Activated T-helper 1 cell treated with anti-CD3 and anti-CD28 coated beads, Interleukin-2, amount 50 U/mL, for 16 hours (primary cell): ENCODE measurements around the gene AANAT.

Experiments used
- DNase-seq, 2 donors: peaks; one replicate each; pipeline ENCODE4 v3.0.0-alpha.2; 2020; ENCODE audit warnings: low read depth in 1 of 2, low spot score in 1 of 2

Gene AANAT

DNA sequence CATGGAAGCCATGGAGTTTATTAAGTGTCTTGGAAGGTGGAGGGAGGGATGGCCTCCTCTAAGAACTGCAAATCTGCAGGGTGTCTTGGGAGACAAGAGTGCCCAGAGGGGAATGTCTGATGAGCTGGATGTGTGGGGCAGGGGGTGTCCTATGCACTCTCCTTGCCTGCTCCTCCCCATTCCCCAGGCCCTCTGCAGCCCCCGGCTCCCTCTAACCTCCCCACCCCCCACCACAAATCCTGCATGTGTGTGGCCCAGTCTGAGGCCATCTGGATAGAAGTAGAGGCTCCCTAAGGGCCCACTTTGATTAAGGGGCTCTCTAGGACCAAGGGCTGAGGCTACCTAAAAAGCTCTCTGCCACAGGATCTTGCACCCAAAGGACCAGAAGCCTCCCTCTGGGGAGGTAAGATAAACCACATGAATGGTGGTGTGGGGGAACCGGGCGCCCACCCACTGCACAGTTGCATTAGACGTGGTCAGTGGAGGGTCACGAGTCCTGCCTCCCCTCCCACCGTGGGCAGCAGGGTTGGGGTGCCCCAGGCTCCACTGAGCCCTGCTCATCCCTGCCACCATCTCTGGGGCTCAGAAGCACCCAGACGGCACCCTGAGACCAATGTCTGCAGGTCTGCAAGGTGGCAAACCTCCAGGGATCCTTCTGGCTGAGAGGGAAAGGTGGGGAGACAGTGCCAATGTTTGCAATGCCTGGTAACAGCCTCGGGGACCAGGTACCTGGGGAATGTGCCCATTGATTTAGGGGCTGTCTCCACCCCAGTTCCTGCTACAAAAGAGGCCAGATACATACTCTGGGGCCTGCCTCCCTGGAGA lies 618 bp downstream of the AANAT start:
- no peak for DNase-seq

DNA sequence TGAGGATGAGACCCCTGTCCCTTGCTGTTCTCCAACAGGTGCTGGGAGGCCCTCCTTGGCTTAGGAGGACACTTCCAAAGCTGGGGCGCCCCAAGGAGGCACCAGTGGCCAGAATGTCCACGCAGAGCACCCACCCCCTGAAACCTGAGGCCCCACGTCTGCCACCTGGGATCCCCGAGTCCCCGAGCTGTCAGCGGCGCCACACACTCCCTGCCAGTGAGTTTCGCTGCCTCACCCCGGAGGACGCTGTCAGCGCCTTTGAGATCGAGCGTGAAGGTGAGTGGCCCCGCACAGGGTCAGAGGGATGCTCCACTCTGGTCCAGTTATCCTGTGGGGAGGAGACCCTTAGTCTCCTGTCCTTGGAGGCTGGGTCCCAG lies 1.2 kb downstream of the AANAT start:
- DNase-seq: no peak

DNA sequence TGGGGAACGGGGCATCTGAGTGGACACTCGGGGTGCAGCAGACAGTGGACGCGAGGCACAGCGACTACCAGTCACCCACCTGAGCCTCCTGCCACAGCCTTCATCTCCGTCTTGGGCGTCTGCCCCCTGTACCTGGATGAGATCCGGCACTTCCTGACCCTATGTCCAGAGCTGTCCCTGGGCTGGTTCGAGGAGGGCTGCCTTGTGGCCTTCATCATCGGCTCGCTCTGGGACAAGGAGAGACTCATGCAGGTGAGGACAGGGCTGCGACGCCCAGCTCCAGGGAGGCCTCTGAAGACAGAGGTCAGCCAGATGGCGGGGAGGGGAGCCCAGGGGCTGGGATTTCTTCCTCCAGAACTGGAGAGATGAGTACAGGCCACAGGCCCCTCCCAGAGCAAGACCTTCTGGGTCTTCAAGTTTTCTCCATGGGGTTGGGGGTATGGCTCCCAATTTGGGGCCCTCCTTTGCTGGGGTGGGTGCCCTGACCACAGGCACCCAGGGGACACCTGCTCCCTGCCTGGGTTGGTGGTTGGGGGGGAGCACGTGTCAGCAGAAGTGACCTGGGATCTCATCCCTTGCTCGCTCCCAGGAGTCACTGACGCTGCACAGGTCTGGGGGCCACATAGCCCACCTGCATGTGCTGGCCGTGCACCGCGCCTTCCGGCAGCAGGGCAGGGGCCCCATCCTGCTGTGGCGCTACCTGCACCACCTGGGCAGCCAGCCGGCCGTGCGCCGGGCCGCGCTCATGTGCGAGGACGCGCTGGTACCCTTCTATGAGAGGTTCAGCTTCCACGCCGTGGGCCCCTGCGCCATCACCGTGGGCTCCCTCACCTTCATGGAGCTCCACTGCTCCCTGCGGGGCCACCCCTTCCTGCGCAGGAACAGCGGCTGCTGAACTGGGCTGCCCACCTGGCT lies 1.9 kb downstream of the AANAT start:
- no peak for DNase-seq

DNA sequence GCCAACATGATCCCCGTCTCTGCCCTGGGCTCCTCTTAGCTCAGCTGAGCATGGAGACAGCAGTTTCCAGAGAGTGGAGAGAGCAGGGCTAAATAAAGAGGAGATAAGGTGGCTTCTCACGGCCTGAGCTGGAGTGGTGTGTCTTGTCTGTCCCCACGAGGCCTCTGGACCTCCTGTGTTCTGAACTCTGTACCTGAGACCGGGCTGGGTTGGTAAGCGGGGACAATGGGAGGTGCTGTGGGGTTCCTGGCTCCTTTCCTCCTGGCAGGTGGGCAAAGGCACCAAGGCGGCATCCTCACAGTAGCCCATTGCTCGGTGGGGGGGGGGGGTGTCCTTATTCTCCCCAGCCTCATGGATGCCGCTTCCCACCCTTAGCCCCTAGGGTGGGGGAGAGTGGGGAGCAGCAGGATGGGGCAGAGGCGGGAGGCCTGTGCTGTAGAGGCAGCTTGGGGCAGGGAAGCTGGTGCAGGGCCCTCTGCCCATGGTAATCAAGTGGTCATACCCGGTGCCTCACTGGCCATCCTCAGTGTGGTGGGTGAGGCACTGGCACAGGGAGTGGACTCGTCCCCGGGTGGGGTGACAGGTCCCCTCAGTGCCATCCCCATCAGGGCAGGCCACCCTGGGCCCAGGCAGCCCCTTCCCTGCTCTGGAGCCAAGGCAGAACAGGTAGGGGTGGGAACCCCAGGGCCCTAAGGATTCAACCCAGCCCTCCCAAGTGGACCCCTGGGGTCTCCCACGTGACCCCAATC lies 2.8 kb downstream of the AANAT start:
- no peak for DNase-seq

DNA sequence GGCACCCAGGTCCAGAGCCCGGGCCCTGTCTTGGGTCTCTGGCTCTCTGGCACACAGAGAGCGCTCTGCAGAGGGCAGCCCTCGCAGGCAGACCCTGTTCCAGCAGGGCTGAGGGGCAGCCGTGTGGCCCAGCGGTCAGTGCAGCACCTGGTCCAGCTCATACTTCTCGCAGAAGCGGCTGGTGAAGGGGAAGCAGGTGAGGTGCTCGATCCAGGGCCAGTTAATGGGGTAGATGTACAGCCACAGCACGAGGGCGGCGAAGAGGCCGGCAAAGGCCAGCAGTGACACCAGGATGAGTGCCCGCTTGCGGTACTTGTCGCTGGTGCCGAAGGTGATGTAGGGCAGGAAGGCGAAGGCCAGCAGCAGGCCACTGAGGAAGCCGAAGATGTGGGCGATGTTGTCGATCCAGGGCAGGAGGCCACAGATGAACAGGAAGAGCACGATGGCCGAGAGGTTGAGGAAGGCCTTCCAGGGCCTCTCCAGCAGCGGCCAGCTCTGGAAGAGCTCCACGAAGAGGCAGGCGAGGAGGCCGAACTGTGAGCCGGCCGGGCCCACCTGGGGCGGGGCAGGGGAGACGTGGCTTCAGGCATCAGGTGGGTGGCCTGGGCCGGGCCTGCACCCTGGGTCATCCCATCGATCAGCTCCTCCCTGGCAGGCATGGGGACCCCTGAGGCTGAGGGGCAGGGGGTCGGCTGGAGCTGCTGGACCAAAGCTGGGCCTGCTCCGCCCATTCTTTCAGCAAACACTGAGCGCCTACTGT lies 4.3 kb downstream of the AANAT start:
- no peak for DNase-seq

DNA sequence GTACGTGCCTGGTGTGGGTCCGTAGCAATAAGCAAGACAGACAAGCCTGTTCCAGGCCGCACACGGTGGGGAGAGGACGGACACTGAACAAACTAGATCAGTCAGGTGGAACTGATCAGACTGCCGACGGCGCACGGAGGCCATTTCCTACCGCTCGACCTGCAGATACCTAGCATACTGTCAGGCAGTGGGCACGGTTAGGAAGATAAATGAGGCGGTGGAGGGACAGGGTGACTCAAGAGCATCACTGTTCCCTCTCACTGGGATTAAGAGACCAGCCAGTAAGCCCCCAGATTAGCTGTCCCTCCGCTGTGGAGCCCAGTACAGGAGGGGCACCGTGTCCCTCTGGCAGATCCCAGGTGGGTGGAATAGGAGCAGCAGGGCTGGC lies 4.8 kb downstream of the AANAT start:
- no peak for DNase-seq

DNA sequence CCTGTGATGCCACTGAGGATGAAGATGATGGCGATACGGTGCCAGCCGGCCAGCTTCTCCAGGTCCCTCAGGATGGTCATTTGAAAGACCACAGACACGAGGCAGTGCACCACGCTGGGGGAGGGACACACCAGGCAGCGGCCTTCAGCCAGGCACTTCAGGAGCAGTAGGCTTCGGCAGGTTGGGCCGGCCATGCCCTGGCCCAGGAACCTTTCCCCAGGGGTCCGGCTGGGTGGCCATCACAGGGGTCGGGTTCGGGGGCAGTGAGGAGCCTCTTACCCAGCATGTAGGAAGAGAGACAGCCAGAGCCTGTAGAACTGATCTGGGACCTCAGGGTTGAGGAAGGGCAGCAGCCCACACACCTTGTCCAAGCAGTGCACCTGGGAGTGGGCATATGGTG lies 5.3 kb downstream of the AANAT start:
- no peak for DNase-seq

DNA sequence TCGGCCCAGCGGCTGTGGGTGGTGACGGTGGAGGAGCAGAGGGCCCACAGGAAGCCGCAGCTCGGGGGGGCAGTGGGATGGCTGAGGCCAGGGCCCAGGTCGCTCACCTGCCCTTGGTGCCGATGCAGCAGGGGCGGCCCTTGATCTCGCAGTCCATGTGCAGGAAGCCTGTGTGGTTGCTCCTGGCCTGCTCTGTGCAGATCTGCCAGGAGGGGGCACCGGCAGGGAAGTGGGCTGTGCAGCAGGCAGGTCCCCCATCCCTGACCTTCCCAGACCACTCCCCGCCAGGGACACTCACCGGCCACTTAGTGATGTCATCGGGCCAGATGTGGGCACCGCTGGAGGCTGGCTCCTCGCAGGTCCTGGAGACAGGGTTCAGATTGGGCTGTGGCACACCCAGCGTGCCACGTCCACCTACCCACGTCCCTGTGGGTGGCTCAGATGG lies 6.2 kb downstream of the AANAT start:
- no peak for DNase-seq

DNA sequence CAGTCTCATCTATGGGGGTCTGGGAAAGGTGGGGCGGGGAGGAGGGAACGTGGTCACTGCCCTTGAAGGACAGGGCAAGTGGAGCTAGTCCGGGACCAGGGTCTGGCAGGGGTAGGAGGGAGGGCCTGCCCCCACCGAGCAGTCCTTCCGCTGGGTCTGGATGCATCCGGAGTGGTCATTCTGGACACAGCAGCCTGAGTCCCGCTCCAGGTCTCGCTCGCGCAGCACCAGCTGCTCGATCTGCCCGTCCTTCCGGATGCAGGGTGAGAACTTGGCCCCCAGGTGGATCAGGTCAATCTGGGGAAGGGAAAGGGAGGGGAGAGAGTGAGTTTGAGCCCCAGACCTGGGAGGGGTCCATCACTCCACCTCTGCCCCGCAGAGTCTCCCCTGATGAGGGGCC lies 6.8 kb downstream of the AANAT start:
- DNase-seq: no peak

DNA sequence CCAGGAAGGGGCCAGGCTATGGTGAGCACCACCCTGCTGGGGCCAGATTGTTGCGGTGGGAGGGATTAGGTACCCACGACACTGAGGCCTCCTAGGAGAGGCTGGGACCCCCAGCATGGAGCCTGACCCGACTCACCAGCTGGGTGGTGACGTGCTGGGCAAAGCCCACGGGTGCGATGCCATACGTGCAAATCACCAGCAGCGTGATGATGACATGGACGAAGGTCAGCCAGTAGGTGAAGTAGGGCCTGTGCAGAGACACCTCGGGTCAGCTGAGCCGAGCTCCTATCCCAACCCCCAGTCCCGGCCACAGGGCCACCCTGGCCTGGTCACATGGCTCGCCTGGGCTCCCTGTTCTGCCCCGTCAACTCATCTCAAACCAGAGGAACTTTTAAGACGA lies 7.5 kb downstream of the AANAT start:
- DNase-seq: no peak

DNA sequence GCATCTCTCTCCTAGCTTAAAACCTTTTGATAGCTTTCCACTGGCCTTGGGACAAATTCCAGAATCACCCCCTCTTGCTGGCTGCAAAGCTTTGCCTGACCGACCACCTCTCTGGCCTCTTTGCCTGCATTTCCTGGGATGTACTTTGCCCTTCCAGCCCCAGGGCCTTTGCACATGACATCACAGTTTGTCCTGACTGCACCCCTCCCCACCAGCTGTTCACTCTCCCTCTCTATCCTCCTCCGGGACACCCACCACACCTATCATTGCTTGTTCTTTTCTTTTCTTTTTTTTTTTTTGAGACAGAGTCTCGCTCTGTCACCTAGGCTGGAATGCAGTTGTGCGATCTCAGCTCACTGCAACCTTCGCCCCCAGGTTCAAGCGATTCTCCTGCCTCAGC lies 7.9 kb downstream of the AANAT start:
- DNase-seq: no peak

DNA sequence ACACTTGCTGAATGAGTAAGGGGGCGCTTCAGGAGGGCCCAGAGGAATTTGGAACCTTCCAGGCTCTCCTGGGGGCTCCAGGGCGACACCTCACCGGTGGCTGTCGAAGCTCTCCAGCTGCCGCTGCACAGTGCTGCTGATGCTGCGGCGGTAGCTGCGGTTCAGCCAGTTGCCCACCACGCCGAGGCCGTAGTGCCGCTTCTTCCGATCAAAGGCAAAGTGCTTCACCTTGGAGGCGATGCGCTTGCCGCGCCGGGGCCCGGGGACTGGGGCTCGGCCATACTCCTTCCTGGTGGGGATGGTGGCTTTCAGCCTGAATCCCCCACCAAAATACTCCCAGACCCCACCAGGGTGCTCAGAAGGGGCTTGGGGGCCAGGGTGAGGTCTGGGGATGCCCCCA lies 9.3 kb downstream of the AANAT start:
- no peak for DNase-seq

DNA sequence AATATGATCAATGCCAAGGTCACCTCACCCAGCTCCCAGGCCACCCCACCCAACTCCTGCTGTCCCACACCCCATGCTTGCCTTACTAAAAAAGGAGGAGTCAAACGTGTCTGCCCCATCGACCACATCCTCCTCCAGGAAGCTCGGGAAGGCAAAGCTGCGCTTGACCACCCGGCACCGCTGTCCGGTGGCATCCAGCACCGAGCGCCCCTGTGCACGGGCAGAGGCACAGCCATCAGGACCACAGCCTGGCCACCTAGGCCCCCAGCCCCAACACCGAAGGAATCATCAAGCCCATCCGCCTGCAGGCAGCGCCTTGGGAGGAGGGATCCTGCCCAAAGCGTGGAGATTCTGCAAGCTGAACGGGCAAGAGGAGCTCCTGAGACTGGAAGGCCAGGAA lies 10.2 kb downstream of the AANAT start:
- no peak for DNase-seq

DNA sequence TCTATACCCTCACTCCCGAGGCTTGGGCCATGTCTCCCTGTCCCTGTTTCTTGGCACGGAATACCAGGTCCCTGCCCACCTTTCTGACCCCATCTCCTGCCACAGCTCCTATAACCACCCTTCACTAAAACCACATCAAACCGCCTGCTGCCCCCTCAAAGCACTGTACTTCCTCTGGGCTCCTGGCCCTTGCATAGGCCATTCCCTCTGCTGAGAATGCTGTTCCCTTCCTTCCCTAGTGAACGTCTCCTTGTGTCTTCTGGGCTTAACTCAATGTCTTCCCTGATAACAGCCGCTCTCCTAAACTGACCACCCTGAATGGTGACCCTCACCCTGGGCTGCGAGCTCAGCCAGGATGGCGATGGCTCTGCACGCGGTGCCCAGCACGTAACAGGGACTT lies 10.7 kb downstream of the AANAT start:
- DNase-seq: no peak

DNA sequence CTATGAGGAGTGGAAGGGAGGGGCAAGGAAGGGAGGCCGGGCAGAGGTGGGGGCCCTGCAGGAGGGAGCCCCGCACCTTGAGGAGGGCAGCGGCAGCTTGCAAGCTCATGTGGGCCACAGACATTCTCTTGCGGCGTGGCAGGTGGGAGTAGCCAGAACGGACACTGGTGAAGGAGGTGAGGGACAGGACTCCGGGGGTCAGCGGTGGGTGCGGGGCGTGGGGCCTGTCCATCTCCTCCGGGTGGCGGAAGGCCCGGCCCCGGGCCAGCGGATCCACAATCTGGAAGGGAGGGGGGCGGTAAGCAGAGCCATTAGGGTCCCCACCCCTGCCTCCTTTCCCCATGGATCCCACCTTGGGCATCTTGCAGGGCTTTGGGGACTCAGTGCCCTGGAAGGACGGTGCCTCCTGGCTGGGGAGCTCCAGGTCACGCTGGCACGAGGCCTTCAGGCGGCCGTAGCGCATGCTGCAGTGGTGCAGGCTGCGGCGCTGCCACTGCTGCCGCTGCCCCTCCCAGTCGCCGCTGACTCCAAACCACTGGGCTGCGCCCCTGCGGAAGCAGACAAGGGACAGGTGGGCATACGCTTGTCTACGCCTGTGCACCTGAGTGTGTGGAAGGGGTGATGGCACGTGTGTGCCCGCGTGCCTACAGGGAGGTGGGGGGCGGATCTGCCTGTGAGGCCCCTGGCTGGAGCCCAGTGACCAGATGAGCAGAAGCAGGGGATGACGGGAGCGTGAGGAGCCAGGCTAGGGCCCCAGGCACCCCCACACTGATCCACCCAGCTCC lies 11.5 kb downstream of the AANAT start:
- DNase-seq: no peak

DNA sequence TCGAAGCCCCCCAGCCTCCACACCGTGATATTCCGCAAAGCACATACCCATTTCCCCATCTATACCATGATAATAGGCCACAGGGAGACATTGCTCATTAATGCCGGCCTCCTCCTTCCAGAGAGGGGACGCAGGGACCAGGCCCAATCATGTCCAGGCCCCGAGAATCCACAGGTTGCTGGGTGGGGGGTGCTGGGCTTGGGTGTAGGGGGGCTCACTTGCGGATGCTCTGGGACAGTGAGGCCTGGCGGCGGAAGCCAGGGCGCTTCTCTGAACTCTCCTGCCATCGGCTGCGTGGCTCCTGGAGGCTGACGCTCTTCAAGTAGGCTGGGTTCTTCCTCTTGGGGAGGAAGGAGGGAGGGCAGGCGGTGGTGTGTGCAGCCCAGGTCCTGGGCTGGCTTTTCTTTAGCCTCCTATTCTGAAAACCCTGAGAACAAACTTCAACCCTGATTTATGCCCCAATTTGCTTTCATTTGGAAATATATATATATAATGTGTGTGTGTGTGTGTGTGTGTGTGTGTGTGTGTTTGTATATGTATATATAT lies 12.2 kb downstream of the AANAT start:
- DNase-seq: no peak

DNA sequence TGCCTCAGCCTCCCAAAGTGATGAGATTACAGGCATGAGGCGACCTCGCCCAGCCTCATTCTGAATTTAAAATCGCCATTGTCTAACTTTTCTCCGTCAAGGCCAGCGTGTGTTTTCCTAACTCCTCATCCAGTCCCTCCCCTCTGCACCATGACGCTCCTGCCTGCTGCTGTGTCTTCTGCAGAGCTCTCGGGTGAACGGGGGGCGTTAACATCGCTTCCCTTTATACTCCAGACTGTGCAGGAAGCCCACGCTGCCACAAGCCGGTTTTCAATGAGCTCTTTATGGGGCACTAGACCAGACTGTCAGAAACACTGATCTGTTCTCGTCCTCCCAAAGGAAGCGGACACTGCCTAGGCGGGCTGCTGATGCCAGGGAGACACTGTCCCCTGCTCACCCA lies 13.2 kb downstream of the AANAT start:
- no peak for DNase-seq

DNA sequence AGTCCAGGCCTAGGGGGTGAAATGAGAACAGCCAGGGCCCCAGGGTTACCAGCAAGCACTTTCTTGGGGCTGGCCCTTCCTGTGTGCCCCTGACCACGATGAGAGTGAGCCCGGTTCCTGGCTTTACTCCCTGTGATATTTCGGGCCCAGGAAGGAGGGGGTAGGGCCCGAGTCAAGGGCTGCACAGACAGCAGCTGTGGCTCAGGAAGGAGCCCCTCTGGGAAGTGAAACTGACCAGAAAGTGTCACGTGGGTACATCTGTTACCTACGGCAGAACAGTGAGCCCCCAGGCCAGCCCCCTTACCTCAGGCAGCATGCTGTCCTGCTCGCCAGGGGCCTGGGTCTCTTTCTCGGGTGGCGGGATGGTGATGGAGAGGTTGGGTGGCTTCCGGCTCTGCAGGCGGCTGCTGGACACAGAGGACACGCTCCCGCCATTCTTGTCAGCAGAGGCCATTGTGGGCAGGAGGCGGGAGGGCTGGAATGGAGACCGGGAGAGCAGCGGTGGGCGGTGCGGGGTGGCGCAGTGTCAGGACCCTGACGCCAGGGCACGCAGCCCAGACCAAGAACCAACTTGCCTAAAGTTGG lies 13.8 kb downstream of the AANAT start:
- no peak for DNase-seq

DNA sequence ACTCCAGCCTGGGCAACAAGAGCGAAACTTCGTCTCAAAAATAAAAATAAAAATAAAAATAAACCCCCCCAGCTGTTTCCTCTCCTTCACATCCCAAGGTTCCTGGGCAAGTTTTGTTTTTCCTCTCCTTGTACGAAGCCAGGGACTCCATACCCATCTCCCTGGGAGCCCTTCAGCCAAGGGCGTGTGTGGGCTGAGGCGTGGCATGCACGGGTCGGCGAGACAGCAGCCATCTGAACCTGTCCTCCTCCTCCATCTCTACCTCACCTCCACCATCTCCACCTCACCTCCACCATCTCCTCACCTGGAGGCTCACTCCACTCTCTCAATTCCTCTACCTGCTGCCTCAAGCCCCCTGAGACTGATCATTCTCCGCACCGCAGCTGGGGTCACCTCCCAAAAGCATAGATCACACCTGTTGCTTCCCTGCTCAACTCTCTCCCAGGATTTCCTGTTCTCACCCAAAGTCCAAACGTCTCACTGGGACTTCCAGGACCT lies 16.9 kb downstream of the AANAT start:
- DNase-seq: no peak
